ENCODE data around the gene MTA2.

The MTA2 gene

DNA sequence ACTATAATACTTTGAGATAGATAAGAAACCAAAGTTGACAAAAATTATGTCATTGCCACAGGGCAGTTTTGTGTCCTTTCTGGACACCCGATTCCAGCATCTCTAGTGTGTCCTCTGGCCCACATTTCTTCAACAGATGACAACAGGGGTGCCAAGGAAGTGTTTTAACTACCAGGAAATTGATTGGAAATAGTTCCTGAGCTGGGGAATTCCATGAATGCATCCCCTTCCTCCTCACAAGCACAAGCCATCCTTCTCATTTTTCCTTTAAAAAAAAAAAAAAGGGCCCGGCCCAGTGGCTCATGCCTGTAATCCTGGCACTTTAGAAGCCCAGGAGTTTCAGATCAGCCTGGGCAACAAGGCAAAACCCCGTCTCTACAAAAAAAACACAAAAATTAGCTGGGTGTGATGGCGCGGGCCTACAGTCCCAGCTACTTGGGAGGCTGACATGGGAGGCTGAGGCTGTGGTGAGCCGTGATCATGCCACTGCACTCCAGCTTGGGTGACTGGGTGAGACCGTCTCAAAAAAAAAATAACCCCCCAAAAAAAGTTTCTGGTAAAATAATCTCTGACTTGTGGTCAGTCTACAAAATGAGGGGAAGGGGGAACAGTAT is 20.9 kb upstream of the MTA2 start:
- POLR2A ChIA-PET, result interaction anchor here (0.6 to 6.0 kb wide), 29 partner anchors 9 to 233 kb away, joined by 3 to 109 read pairs (median 5); partner anchors contain the start of genes C11orf98, CSKMT, EEF1G and EML3
- no peak overlapping the region for H3K4me3 ChIP-seq (ENCODE audit: low read depth, low read length)
- TF ChIP-seq ZNF335 (tag by site-specific recombination; conservative IDR thresholded peaks at IDR 0.05) (peak; percentile 9), ZNF544 (tag by site-specific recombination; IDR thresholded peaks at IDR 0.05) (no peak), ZBTB20 (tag by site-specific recombination; IDR thresholded peaks at IDR 0.05) (no peak)

DNA sequence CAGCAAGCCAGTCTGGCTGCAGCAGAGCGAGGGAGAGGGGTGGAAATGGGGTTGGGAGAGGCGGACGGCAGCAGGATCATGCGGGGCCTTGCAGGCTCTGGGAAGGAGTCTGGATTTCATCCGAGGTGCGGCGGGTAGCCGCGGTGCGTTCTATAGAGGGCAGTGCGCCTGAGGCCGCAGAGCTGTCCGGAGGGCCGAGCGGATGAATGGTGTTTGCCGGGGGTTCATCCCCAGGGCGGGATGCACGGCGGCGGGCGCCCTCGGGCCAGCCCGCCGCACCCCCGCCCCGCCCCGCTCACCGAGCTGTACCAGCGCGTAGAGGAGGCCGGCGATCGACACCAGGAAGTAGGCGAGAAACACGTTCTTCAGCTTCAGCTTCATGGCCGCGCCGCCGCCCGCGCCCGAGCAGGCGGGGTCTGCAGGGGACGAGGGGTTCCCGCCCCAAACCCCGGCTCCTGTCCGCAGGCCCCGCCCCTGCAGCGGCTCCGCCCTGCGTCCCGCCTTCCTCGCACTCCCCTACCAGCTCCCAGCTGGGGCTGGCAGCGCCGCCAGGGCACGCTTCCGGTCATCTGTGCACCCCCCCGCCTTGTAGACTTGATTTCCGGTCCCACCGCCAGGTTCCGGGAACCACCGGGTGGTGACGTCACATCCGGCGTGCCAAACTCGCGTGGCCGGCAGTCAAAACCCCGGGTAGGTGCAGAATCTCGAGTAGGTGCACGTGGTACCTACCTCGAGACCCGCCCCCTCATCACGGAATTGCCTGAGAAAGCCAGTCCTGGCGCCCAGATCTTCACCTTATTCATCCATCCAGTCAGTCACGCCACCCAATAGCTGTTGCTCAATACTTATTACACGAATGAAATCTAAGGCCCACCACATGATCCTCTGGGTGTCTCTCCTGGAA is 20.2 kb upstream of the MTA2 start, which contains the start of gene B3GAT3:
Gene B3GAT3, minus strand, starts transcription at position 420 of the 904 bp plus-strand sequence. Its CDS starts 39 bp downstream, at position 381.
- Histone ChIP-seq H3K4me3 (ENCODE audit: low read depth, low read length) (peak within 1 kb of the TSS; percentile 71), H3K27ac (ENCODE audit: extremely low read depth, low read depth, low read length) (peak within 1 kb of the TSS; percentile 80), H3K4me1 (ENCODE audit: control insufficient read depth, insufficient read depth, low read length) (no peaks in the 10 kb centered on the region), H3K9me3 (ENCODE audit: control insufficient read depth, insufficient read depth, low read depth, low read length) (no peaks in the 10 kb centered on the region), H3K36me3 (ENCODE audit: control insufficient read depth in 2 of 2, insufficient read depth in 1 of 2, low read length in 2 of 2) (peaks cover 4 to 36% of the 10 kb centered on the region in 2 experiments)
- ChIA-PET POLR2A (interaction anchor here (0.6 to 6.0 kb wide), 28 partner anchors 9 to 234 kb away, joined by 3 to 109 read pairs (median 5); partner anchors contain the start of genes C11orf98, CSKMT, EEF1G and EML3), CTCF (interaction anchor here (0.6 to 2.5 kb wide), 7 partner anchors 11 to 249 kb away, joined by 3 to 18 read pairs (median 3); no protein-coding TSS in a partner anchor)
- TF ChIP-seq, protein P1, sequence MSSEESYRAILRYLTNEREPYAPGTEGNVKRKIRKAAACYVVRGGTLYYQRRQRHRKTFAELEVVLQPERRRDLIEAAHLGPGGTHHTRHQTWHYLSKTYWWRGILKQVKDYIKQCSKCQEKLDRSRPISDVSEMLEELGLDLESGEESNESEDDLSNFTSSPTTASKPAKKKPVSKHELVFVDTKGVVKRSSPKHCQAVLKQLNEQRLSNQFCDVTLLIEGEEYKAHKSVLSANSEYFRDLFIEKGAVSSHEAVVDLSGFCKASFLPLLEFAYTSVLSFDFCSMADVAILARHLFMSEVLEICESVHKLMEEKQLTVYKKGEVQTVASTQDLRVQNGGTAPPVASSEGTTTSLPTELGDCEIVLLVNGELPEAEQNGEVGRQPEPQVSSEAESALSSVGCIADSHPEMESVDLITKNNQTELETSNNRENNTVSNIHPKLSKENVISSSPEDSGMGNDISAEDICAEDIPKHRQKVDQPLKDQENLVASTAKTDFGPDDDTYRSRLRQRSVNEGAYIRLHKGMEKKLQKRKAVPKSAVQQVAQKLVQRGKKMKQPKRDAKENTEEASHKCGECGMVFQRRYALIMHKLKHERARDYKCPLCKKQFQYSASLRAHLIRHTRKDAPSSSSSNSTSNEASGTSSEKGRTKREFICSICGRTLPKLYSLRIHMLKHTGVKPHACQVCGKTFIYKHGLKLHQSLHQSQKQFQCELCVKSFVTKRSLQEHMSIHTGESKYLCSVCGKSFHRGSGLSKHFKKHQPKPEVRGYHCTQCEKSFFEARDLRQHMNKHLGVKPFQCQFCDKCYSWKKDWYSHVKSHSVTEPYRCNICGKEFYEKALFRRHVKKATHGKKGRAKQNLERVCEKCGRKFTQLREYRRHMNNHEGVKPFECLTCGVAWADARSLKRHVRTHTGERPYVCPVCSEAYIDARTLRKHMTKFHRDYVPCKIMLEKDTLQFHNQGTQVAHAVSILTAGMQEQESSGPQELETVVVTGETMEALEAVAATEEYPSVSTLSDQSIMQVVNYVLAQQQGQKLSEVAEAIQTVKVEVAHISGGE (tag by site-specific recombination; conservative IDR thresholded peaks at IDR 0.05; ENCODE audit: low read depth), result peak; percentile 97
- TF ChIP-seq ZNF544 (tag by site-specific recombination; IDR thresholded peaks at IDR 0.05) (no peak), ZNF354C (tag by site-specific recombination; IDR thresholded peaks at IDR 0.05; ENCODE audit: borderline replicate concordance, low read depth) (no peak), EGR2 (tag by site-specific recombination; IDR thresholded peaks at IDR 0.05; ENCODE audit: low read depth) (peak; percentile 38; the same call in 1 of the 2 replicates), ZNF530 (tag by site-specific recombination; IDR thresholded peaks at IDR 0.05; ENCODE audit: low read depth) (no peak), KLF9 (tag by site-specific recombination; IDR thresholded peaks at IDR 0.05; ENCODE audit: low read depth) (peak; percentile 87), SP3 (tag by site-specific recombination; IDR thresholded peaks at IDR 0.05) (peak; percentile 93), ZIC2 (tag by site-specific recombination; IDR thresholded peaks at IDR 0.05) (no peak), ZNF37A (tag by site-specific recombination; IDR thresholded peaks at IDR 0.05) (no peak), FEZF1 (tag by site-specific recombination; IDR thresholded peaks at IDR 0.05) (peak; percentile 9; the same call in 1 of the 2 replicates), KLF10 (tag by site-specific recombination; IDR thresholded peaks at IDR 0.05) (peak; percentile 92)
- TF ChIP-seq, protein P2, sequence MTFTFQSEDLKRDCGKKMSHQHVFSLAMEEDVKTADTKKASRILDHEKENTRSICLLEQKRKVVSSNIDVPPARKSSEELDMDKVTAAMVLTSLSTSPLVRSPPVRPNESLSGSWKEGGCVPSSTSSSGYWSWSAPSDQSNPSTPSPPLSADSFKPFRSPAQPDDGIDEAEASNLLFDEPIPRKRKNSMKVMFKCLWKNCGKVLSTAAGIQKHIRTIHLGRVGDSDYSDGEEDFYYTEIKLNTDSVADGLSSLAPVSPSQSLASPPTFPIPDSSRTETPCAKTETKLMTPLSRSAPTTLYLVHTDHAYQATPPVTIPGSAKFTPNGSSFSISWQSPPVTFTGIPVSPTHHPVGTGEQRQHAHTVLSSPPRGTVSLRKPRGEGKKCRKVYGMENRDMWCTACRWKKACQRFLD (tag by site-specific recombination; IDR thresholded peaks at IDR 0.05), result no peak
- TF ChIP-seq, protein P3, sequence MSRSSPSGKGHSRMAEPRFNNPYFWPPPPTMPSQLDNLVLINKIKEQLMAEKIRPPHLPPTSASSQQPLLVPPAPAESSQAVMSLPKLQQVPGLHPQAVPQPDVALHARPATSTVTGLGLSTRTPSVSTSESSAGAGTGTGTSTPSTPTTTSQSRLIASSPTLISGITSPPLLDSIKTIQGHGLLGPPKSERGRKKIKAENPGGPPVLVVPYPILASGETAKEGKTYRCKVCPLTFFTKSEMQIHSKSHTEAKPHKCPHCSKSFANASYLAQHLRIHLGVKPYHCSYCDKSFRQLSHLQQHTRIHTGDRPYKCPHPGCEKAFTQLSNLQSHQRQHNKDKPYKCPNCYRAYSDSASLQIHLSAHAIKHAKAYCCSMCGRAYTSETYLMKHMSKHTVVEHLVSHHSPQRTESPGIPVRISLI (tag by site-specific recombination; IDR thresholded peaks at IDR 0.05), result no peak
- TF ChIP-seq, protein P4, sequence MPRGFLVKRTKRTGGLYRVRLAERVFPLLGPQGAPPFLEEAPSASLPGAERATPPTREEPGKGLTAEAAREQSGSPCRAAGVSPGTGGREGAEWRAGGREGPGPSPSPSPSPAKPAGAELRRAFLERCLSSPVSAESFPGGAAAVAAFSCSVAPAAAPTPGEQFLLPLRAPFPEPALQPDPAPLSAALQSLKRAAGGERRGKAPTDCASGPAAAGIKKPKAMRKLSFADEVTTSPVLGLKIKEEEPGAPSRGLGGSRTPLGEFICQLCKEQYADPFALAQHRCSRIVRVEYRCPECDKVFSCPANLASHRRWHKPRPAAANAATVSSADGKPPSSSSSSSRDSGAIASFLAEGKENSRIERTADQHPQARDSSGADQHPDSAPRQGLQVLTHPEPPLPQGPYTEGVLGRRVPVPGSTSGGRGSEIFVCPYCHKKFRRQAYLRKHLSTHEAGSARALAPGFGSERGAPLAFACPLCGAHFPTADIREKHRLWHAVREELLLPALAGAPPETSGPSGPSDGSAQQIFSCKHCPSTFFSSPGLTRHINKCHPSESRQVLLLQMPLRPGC (tag by site-specific recombination; IDR thresholded peaks at IDR 0.05), result 0 out of 2 replicates have a peak, but pooled peaks have one; percentile 37
- TF ChIP-seq, protein P5, sequence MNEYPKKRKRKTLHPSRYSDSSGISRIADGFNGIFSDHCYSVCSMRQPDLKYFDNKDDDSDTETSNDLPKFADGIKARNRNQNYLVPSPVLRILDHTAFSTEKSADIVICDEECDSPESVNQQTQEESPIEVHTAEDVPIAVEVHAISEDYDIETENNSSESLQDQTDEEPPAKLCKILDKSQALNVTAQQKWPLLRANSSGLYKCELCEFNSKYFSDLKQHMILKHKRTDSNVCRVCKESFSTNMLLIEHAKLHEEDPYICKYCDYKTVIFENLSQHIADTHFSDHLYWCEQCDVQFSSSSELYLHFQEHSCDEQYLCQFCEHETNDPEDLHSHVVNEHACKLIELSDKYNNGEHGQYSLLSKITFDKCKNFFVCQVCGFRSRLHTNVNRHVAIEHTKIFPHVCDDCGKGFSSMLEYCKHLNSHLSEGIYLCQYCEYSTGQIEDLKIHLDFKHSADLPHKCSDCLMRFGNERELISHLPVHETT (tag by site-specific recombination; IDR thresholded peaks at IDR 0.05), result no peak
- TF ChIP-seq, protein P6, sequence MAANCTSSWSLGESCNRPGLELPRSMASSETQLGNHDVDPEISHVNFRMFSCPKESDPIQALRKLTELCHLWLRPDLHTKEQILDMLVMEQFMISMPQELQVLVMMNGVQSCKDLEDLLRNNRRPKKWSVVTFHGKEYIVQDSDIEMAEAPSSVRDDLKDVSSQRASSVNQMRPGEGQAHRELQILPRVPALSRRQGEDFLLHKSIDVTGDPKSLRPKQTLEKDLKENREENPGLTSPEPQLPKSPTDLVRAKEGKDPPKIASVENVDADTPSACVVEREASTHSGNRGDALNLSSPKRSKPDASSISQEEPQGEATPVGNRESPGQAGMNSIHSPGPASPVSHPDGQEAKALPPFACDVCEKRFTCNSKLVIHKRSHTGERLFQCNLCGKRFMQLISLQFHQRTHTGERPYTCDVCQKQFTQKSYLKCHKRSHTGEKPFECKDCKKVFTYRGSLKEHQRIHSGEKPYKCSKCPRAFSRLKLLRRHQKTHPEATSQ (tag by site-specific recombination; IDR thresholded peaks at IDR 0.05), result no peak
- TF ChIP-seq, protein P7, sequence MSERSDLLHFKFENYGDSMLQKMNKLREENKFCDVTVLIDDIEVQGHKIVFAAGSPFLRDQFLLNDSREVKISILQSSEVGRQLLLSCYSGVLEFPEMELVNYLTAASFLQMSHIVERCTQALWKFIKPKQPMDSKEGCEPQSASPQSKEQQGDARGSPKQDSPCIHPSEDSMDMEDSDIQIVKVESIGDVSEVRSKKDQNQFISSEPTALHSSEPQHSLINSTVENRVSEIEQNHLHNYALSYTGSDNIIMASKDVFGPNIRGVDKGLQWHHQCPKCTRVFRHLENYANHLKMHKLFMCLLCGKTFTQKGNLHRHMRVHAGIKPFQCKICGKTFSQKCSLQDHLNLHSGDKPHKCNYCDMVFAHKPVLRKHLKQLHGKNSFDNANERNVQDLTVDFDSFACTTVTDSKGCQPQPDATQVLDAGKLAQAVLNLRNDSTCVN (tag by site-specific recombination; optimal IDR thresholded peaks at IDR 0.05), result peak; percentile 87

More for the DNA sequence above, 20.9 kb upstream of the MTA2 start:
- H3K9me3 ChIP-seq (ENCODE audit: control insufficient read depth, insufficient read depth, low read depth, low read length), result no peaks in the 10 kb centered on the region
- peak overlapping the region; percentile 40 for H3K27ac ChIP-seq (ENCODE audit: extremely low read depth, low read depth, low read length)
- H3K36me3 ChIP-seq (ENCODE audit: control insufficient read depth in 2 of 2, insufficient read depth in 1 of 2, low read length in 2 of 2), result peaks cover 5 to 37% of the 10 kb centered on the region in 2 experiments
- CTCF ChIA-PET, result interaction anchor here (0.6 to 2.5 kb wide), 3 partner anchors 12 to 63 kb away, joined by 3 to 18 read pairs (median 6); no protein-coding TSS in a partner anchor
- H3K4me1 ChIP-seq (ENCODE audit: control insufficient read depth, insufficient read depth, low read length), result no peaks in the 10 kb centered on the region

Data from HEK293 (cell line).